ENCODE data around the gene TGFB2.

TGFB2 gene

DNA sequence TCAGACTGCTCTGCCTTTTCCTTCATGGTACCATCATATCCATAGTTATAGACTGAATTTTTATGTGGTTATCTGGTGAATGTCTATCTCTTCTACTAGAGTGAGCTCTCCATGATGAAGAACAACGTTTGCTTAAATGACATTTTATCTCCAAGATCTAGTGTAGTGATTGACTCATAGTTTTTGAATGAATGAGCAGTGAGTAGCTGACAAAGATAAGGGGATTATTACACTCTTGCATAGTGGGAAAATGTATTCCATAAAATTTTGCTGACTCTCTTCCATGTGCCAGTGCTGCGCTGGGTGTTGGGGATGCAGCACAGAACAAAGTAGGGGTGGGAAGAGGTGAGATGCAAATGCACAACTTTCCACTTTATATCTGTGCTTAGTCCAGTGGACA is 147.7 kb downstream of the TGFB2 start:
- intact Hi-C loops (cut with DNase I): no loop called here

DNA sequence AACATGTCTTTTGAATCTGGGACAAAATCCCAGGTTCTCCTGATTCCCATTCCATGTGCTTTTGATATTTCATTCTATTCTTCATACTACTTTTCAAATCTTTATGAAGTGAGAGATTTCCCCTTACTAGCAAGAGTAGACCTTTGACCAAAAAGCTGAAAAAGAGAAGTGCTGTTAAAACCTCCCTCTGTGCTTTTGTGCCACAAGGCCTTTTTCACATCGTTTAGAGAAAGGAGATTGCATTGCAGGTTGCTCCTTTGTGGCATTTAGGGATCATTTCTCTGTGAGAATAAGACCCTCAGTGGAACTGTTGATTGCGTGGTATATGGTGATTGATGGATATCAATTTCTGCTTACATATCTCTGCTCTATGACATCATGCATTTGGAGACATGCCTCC is 148.8 kb downstream of the TGFB2 start:
- no peak for DNase-seq
- intact Hi-C loops (cut with DNase I): no loop called here

More for the DNA sequence above, 147.7 kb downstream of the TGFB2 start:
- DNase-seq: no peak

Measured in head of caudate nucleus (tissue), 42 donors.